ENCODE data around the gene CD200. TPM values are rescaled to one million over a fixed set of nuclear protein-coding genes. Genes with fewer than 3 reads are reported as not detected.

Gene CD200
- total and polyA plus RNA-seq, 2 experiments from 2014 or later = 0.20 TPM; not detected in 1

DNA sequence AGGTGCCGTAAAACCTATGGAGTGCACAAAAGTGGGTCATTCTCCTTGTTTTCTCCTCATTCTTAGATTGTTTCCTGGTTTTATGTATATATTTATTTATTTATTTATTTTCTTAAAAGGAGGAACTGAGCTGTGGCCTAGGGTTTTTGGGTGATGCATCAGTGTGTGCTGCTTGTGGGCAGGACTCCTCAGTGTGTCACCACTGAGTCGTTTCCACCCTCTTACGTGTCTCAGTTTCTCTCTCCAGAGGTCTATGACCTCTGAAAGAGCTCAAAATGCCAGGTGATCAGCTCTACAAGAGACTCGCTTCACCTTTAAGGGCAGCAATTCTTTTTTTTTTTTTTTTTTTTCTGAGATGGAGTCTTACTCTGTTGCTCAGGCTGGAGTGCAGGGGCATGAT is 72.9 kb downstream of the CD200 start:
- H3K9me2 ChIP-seq (ENCODE audit: insufficient read depth) = no peaks in the 10 kb centered on the region
- no peak overlapping the region for H3K4me2 ChIP-seq (ENCODE audit: unreplicated experiment)
- no peaks in the 10 kb centered on the region for H3K9me3 ChIP-seq (ENCODE audit: low read depth)
- H3K27me3 ChIP-seq (replicated peaks; ENCODE audit: insufficient read depth) = no peaks in the 10 kb centered on the region
- no peaks in the 10 kb centered on the region for H4K20me1 ChIP-seq (ENCODE audit: insufficient read depth)
- no peak overlapping the region for H3K9ac ChIP-seq
- H3F3A ChIP-seq (ENCODE audit: insufficient read depth) = no peaks in the 10 kb centered on the region
- H3K27ac ChIP-seq = no peak overlapping the region
- peak; percentile 26 for DNase-seq
- no peak overlapping the region for H3K4me3 ChIP-seq
- no peaks in the 10 kb centered on the region for H3K79me2 ChIP-seq (ENCODE audit: insufficient read depth)
- H2AFZ ChIP-seq = no peak overlapping the region
- in situ Hi-C loops (cut with MboI) = no loop called here
- TF ChIP-seq EZH2phosphoT487 (IDR thresholded peaks at IDR 0.05; ENCODE audit: insufficient read depth, low read depth) = no peak
- TF ChIP-seq EZH2 (IDR thresholded peaks at IDR 0.05; ENCODE audit: insufficient read depth, poor library complexity, severe bottlenecking) = no peak
- no peaks in the 10 kb centered on the region for H3K36me3 ChIP-seq (ENCODE audit: low read depth)
- WGBS, 2 experiments (ENCODE audit: low coverage in 1 of 2, low lambda C conversion rate in 2 of 2, missing lambda C conversion rate in 2 of 2) = 48 to 59% methylated on average over 4 of the region's 4 CpGs
- H3K4me1 ChIP-seq (ENCODE audit: insufficient read depth) = no peaks in the 10 kb centered on the region; the same call in 1 of the 2 replicates

DNA sequence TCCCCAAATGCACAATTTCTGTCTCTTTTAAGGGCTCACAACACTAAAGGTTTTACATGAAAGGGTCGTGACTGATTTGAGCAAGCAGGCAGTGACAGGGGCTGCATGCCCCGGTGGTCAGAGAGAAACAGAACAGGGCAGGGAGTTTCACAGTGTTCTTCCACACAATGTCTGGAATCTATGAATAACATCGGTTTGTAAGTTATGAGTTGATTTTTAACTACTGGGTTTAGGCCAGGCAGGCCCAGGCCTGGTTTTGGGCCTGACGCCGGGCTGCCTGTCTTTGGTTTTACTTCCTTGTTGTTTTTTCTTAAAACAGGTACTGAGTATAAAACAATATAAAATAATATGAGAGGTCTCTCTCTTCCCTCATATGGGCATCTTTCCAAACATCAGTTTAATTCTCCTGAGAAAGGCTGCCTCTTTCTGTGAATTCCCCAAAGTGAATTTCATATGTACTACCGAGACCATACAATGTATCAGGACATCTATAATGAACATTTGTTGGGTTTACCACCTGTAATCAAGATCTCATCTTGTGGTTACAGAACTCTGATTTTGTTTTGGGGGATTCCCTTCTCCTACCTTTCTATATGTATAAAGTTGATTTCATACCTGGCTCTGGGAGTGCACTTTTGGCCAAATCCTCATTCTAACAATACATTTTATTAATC is 74.4 kb downstream of the CD200 start:
- Histone ChIP-seq H3K9me2 (ENCODE audit: insufficient read depth) (no peaks in the 10 kb centered on the region), H3K4me3 (no peak overlapping the region), H3K9me3 (ENCODE audit: low read depth) (no peaks in the 10 kb centered on the region), H4K20me1 (ENCODE audit: insufficient read depth) (no peaks in the 10 kb centered on the region), H2AFZ (0 out of 2 replicates have a peak overlapping the region, but pooled peaks have one; percentile 48), H3K4me1 (ENCODE audit: insufficient read depth) (no peaks in the 10 kb centered on the region; the same call in 1 of the 2 replicates), H3K9ac (no peak overlapping the region), H3F3A (ENCODE audit: insufficient read depth) (no peaks in the 10 kb centered on the region), H3K36me3 (ENCODE audit: low read depth) (no peaks in the 10 kb centered on the region), H3K27ac (no peak overlapping the region), H3K4me2 (ENCODE audit: unreplicated experiment) (no peak overlapping the region), H3K79me2 (ENCODE audit: insufficient read depth) (no peaks in the 10 kb centered on the region), H3K27me3 (replicated peaks; ENCODE audit: insufficient read depth) (no peaks in the 10 kb centered on the region)
- in situ Hi-C loops (cut with MboI) = no loop called here
- DNase-seq = no peak
- 61 to 62% methylated on average over 6 of the region's 6 CpGs for WGBS, 2 experiments (ENCODE audit: low coverage in 1 of 2, low lambda C conversion rate in 2 of 2, missing lambda C conversion rate in 2 of 2)
- TF ChIP-seq EZH2 (IDR thresholded peaks at IDR 0.05; ENCODE audit: insufficient read depth, poor library complexity, severe bottlenecking) (no peak), EZH2phosphoT487 (IDR thresholded peaks at IDR 0.05; ENCODE audit: insufficient read depth, low read depth) (no peak)

DNA sequence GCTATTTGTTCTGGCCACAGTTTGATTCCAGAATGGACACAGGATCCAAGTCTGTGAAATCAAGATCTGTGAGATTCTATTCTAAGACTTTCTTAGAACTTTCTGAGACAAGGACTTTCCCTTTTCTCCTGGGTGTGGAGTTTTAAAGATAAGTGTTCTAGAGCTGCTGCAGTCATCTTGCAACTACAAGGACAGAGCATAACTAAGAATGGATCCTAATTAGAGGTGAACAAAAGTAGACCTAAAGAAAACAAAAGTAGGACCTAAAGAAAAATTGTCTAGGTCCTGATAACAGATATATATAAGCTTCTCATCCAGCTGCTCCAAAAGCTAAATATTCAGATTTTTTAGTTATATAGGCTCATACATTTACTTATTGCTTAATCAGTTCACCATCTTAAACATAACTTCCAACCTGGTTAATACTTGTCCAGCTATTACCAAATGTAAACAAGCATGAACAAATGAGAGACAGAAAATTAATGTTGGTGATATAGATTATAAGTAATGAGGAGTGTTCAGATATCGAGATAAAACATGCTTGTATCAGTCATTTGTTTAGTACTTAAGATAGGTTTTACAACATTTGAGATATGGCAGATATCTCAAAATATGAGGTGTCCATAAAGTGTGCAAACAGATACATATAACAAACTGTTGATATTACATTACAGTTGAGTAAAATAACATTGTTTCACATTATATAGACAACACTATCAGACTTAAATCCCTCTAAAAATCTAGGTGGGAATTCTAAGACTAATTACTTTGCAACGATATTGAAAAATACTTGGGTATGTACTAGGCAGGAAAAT is 75.1 kb downstream of the CD200 start:
- in situ Hi-C loops (cut with MboI) = no loop called here
- DNase-seq = no peak
- WGBS, 2 experiments (ENCODE audit: low coverage in 1 of 2, low lambda C conversion rate in 2 of 2, missing lambda C conversion rate in 2 of 2) = 46% methylated on average over 2 of the region's 2 CpGs
- Histone ChIP-seq H3K36me3 (ENCODE audit: low read depth) (no peaks in the 10 kb centered on the region), H3F3A (ENCODE audit: insufficient read depth) (no peaks in the 10 kb centered on the region), H4K20me1 (ENCODE audit: insufficient read depth) (no peaks in the 10 kb centered on the region), H3K27ac (no peak overlapping the region), H3K9me3 (ENCODE audit: low read depth) (no peaks in the 10 kb centered on the region), H2AFZ (0 out of 2 replicates have a peak overlapping the region, but pooled peaks have one; percentile 8), H3K4me2 (ENCODE audit: unreplicated experiment) (no peak overlapping the region), H3K27me3 (replicated peaks; ENCODE audit: insufficient read depth) (no peaks in the 10 kb centered on the region), H3K9me2 (ENCODE audit: insufficient read depth) (no peaks in the 10 kb centered on the region), H3K4me3 (no peak overlapping the region), H3K9ac (no peak overlapping the region), H3K4me1 (ENCODE audit: insufficient read depth) (no peaks in the 10 kb centered on the region; the same call in 1 of the 2 replicates), H3K79me2 (ENCODE audit: insufficient read depth) (no peaks in the 10 kb centered on the region)
- TF ChIP-seq EZH2 (IDR thresholded peaks at IDR 0.05; ENCODE audit: insufficient read depth, poor library complexity, severe bottlenecking) (no peak), EZH2phosphoT487 (IDR thresholded peaks at IDR 0.05; ENCODE audit: insufficient read depth, low read depth) (no peak)

DNA sequence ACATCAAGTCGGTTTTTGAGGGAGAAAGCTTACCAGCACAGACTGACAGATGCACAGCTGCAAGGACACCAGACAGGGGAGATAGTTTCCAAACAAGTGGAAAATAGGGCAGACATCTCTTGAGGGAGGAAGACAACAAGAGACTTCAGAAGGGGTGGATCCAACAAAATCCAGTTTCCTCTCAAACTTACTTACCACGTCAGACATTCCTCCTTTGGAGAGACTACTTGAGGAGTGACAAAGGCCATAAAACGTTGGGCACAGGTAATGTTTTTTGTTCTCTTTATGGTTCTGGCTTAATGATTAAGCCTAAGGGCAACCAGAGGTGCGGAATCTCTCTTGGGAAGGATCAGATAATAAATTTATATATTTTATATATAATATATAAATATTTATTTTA is 76.1 kb downstream of the CD200 start:
- Histone ChIP-seq H3K79me2 (ENCODE audit: insufficient read depth) (no peaks in the 10 kb centered on the region), H3K4me3 (no peak overlapping the region), H3K9ac (no peak overlapping the region), H3K4me2 (ENCODE audit: unreplicated experiment) (no peak overlapping the region), H4K20me1 (ENCODE audit: insufficient read depth) (no peaks in the 10 kb centered on the region), H3K4me1 (ENCODE audit: insufficient read depth) (no peaks in the 10 kb centered on the region; the same call in 1 of the 2 replicates), H2AFZ (no peak overlapping the region), H3K9me2 (ENCODE audit: insufficient read depth) (no peaks in the 10 kb centered on the region), H3K27ac (no peak overlapping the region), H3K27me3 (replicated peaks; ENCODE audit: insufficient read depth) (no peaks in the 10 kb centered on the region), H3F3A (ENCODE audit: insufficient read depth) (no peaks in the 10 kb centered on the region), H3K9me3 (ENCODE audit: low read depth) (no peaks in the 10 kb centered on the region), H3K36me3 (ENCODE audit: low read depth) (no peaks in the 10 kb centered on the region)
- no peak for TF ChIP-seq EZH2 (IDR thresholded peaks at IDR 0.05; ENCODE audit: insufficient read depth, poor library complexity, severe bottlenecking)
- no peak for TF ChIP-seq EZH2phosphoT487 (IDR thresholded peaks at IDR 0.05; ENCODE audit: insufficient read depth, low read depth)
- no peak for DNase-seq
- in situ Hi-C loops (cut with MboI) = no loop called here
- 63 to 66% methylated on average over 4 of the region's 4 CpGs for WGBS, 2 experiments (ENCODE audit: low coverage in 1 of 2, low lambda C conversion rate in 2 of 2, missing lambda C conversion rate in 2 of 2)

All from GM23248 (cell line).